Thyroid gland (tissue), 4 donors: ENCODE results near the gene MYO15A. TPM values are rescaled to one million over a fixed set of nuclear protein-coding genes. Genes with fewer than 3 reads are reported as not detected.

Experiments used
- DNase-seq, 2 donors: peaks; one replicate each; pipeline ENCODE4 v3.0.0-alpha.2; 2019
- H3K27ac ChIP-seq, 3 donors: fragments of 200-600 bp; sonication (generic); 1 replicate in 2 of 3; 2 replicates in 1 of 3; pipeline ENCODE4 v1.5.1; 2016 to 2019; ENCODE audit warnings: mild to moderate bottlenecking in 1 of 3, moderate library complexity in 1 of 3
- H3K27me3 ChIP-seq: fragments of 200-600 bp; sonication (generic); one replicate; pipeline ENCODE4 v1.5.1; 2019
- H3K36me3 ChIP-seq, 2 donors: fragments of 200-600 bp; sonication (generic); one replicate each; pipeline ENCODE4 v1.5.1; 2016 to 2019
- H3K4me1 ChIP-seq, 2 donors: fragments of 200-600 bp; sonication (generic); one replicate each; pipeline ENCODE4 v1.5.1; 2017 to 2019
- H3K4me3 ChIP-seq, 3 donors: fragments of 200-600 bp; sonication (generic); replicated peaks in 1 of 3; 1 replicate in 2 of 3; 2 replicates in 1 of 3; pipeline ENCODE4 v1.5.1; 2016; ENCODE audit warnings: mild to moderate bottlenecking in 1 of 3
- H3K9me3 ChIP-seq: fragments of 200-600 bp; sonication (generic); one replicate; pipeline ENCODE4 v1.5.1; 2017
- POLR2A ChIP-seq, 2 donors: fragments of 450-650 bp; IDR thresholded peaks; one replicate each; pipeline ENCODE4 v1.6.1; 2017; ENCODE audit warnings: antibody characterized with exemption in 2 of 2, mild to moderate bottlenecking in 2 of 2, moderate library complexity in 1 of 2
- WGBS, 2 donors: methylation state at CpG; one replicate each; pipeline ENCODE4 v1.1.5; 2017; 5-methylcytosine and 5-hydroxymethylcytosine counted together
- intact Hi-C: fragments of 100-400 bp; cut with DNase I; formaldehyde crosslinking; loops from one replicate; pipeline ENCODE4 v1.15.1; 2023
- total RNA-seq, 4 donors: library from RNA; depleted of rRNA; stranded (reverse); fragments of >200 nt; gene quantifications; one replicate each; pipeline ENCODE4 v1.2.3, GENCODE V29; 2016
- TF ChIP-seq, protein P1 (sequence below), 6 experiments: fragments of 200-600 bp in 3 of 6; fragments of 450-650 bp in 3 of 6; sonication (generic) in 3 of 6; IDR thresholded peaks; one replicate each; pipeline ENCODE4 v1.5.1; 2016 to 2019; ENCODE audit warnings: antibody characterized with exemption in 6 of 6, mild to moderate bottlenecking in 2 of 6, inconsistent platforms in 1 of 6, moderate library complexity in 1 of 6

The MYO15A gene
- total RNA-seq, 4 donors from 2014 or later: 1.3 to 3.6 (median 1.7) TPM

DNA sequence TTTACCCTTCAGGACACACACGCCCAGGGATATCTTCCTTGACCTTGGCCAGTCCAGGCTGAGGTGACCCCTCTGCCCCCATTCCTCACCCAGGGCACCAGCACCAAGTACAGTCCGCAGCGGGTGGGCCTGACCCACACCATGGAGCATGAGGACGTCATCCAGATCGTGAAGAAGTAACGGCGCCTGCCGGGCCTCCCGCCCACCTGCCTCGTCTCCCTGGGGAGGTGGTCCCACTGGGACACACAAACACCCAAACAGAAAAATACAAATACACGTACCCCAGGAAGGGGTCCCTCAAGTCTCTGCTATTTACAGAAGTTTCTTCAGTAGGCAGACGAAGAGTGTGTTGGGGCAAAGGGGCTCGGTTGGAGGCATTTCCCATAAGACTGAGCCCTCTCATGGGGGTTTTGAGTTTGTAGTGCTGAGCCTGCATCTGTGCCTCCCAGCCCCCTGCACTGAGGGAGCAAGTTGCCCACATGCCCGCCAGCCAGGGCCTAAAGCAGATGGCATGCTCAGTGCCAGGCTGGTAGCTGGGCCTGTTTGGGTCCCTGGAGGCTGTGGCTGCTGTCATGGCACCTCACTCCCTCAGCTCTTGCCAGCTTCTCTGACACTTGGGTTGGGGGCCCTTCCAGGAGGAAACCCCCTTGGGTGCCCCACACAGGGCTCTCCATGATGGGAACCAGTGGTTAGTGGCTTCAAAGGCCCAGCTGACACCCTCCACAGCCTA is 1.3 kb upstream of the MYO15A start:
- no peak overlapping the region for H3K27ac ChIP-seq
- no peak overlapping the region for H3K4me3 ChIP-seq
- no peak for TF ChIP-seq POLR2A (IDR thresholded peaks at IDR 0.05)
- TF ChIP-seq, protein P1, sequence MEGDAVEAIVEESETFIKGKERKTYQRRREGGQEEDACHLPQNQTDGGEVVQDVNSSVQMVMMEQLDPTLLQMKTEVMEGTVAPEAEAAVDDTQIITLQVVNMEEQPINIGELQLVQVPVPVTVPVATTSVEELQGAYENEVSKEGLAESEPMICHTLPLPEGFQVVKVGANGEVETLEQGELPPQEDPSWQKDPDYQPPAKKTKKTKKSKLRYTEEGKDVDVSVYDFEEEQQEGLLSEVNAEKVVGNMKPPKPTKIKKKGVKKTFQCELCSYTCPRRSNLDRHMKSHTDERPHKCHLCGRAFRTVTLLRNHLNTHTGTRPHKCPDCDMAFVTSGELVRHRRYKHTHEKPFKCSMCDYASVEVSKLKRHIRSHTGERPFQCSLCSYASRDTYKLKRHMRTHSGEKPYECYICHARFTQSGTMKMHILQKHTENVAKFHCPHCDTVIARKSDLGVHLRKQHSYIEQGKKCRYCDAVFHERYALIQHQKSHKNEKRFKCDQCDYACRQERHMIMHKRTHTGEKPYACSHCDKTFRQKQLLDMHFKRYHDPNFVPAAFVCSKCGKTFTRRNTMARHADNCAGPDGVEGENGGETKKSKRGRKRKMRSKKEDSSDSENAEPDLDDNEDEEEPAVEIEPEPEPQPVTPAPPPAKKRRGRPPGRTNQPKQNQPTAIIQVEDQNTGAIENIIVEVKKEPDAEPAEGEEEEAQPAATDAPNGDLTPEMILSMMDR (IDR thresholded peaks at IDR 0.05): no peak
- H3K4me1 ChIP-seq: no peaks in the 10 kb centered on the region
- WGBS, 2 donors: 89 to 95% methylated on average over 14 of the region's 14 CpGs
- H3K27me3 ChIP-seq: no peaks in the 10 kb centered on the region
- H3K9me3 ChIP-seq: no peaks in the 10 kb centered on the region
- no peak for DNase-seq
- H3K36me3 ChIP-seq: peaks cover 0 to 5% of the 10 kb centered on the region in 2 donors
- intact Hi-C loops: no loop called here

DNA sequence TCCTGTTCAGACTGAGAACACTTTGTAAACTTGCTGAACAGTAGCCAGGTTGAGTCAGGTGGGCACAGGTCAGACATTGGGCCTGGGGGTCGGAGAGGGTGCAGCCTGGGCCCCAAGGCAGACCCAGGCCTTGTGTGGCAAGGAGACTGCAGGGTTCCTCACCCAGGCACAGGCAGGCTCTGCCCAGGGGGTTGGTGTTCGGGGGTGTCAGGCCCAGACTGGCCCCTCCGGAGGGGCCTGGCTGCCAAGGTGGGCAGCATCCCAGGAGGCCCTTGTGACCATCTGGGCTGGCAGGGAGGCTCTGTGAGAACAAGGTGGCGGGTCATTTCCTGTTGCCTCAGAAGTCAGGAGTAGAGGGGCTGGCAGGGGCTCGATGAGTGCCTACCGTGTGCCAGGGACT is 585 bp upstream of the MYO15A start:
- intact Hi-C loops: no loop called here
- TF ChIP-seq, protein P1 (IDR thresholded peaks at IDR 0.05): no peak
- no peak for TF ChIP-seq POLR2A (IDR thresholded peaks at IDR 0.05)
- Histone ChIP-seq H3K9me3 (no peaks in the 10 kb centered on the region), H3K4me1 (no peaks in the 10 kb centered on the region), H3K27me3 (no peaks in the 10 kb centered on the region), H3K36me3 (peaks cover 0 to 5% of the 10 kb centered on the region in 2 donors), H3K27ac (no peak overlapping the region), H3K4me3 (no peak overlapping the region)
- DNase-seq: no peak
- 76 to 93% methylated on average over 4 to 5 of the region's 6 CpGs for whole genome bisulfite sequencing, 2 donors

DNA sequence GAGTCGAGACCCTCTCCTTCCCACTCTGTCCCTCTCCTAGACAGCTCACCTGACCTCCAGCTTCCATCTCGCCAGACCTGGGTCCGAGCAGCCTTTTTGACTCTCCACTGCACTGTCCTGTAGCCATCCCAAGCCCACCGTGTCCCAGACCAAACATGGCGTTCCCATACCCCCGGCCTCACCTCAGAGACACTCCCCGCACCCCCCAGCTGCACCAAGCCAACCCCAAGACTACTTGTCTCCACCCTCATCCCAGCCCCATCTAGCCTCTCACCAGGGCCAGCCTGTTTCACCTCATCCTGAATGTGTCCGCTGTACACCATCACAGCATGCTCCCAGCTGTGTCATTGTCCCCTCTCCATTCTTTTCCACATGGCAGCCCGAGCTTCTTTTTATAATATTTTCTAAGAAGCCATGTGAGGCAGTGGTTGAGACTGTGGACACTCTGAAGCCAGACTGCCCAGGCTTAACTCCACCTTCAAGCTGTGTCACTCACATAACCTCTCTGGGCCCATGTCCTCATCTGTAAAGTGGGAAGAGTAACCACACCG is 1.5 kb downstream of the MYO15A start:
- H3K36me3 ChIP-seq: peaks cover 0 to 5% of the 10 kb centered on the region in 2 donors
- no peak for DNase-seq
- H3K4me3 ChIP-seq: no peak overlapping the region
- no peak overlapping the region for H3K27ac ChIP-seq
- intact Hi-C loops: no loop called here
- H3K27me3 ChIP-seq: no peaks in the 10 kb centered on the region
- no peak for TF ChIP-seq POLR2A (IDR thresholded peaks at IDR 0.05)
- TF ChIP-seq, protein P1 (IDR thresholded peaks at IDR 0.05): no peak
- no peaks in the 10 kb centered on the region for H3K9me3 ChIP-seq
- 75% methylated on average over 10 of the region's 10 CpGs for WGBS, 2 donors
- H3K4me1 ChIP-seq: no peaks in the 10 kb centered on the region

DNA sequence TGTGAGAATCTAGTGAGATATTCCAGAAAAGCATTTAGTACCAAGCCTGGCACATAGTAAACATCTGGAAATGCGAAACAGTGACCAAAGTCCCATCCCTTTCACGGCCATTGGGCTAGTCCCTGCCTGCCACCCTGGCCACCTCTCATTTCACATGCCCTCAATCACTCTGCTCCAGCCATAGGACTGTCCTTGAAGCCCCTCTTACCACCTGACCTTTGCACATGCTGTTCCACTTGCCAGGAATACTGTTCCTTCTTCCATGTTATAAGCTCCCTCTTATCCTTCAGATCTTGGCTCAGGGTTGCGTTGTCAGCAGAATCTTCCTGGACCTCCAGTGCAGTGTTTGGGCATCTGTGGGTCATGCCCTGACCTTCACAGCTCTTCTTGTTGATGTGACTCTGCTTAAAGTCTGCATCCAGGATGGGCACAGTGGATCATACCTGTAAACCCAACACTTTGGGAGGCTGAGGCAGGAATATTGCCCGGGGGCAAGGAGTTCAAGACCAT is 2.1 kb downstream of the MYO15A start:
- 91 to 93% methylated on average over 2 to 3 of the region's 4 CpGs for WGBS, 2 donors
- H3K27ac ChIP-seq: no peak overlapping the region
- no peak for DNase-seq
- no peaks in the 10 kb centered on the region for H3K4me1 ChIP-seq
- H3K9me3 ChIP-seq: no peaks in the 10 kb centered on the region
- H3K36me3 ChIP-seq: peaks cover 0 to 5% of the 10 kb centered on the region in 2 donors
- H3K4me3 ChIP-seq: no peak overlapping the region
- no peaks in the 10 kb centered on the region for H3K27me3 ChIP-seq
- TF ChIP-seq POLR2A (IDR thresholded peaks at IDR 0.05): no peak
- TF ChIP-seq, protein P1 (IDR thresholded peaks at IDR 0.05): no peak
- intact Hi-C loops: no loop called here

DNA sequence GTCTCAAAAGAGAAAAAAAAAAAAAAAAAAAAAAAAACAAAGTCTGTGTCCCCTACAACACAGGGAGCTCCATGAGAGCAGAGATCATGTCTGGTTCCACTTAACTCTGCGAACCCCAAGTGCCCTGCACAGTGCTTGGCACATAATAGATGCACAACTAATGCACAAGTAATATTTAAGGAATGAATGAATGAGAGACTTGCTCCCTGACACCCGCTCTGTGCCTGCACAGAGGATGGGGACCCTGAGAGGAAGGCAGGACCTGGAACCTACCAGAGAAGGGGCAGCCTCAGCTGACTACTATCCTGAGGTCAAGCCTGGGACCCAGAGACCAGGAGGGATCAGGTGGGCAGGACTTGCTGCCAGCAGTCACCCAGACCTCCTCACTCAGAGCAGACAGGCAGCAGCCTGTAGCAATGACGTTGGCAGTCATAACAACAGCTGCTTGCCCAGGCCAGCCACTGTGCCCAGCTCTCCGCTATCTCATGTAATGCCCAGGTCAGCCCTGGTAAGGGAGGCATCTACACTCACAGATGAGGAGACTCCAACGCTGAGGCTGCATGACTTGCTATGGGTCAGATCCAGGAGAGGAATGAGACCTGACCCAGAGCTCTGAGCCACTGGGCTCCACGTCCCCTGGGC is 2.9 kb downstream of the MYO15A start:
- intact Hi-C loops: no loop called here
- no peak for DNase-seq
- 68 to 69% methylated on average over 4 to 5 of the region's 6 CpGs for WGBS, 2 donors

More for the DNA sequence above, 2.9 kb downstream of the MYO15A start:
- no peak for TF ChIP-seq POLR2A (IDR thresholded peaks at IDR 0.05)
- TF ChIP-seq, protein P1 (IDR thresholded peaks at IDR 0.05): no peak
- peaks cover 0 to 5% of the 10 kb centered on the region in 2 donors for H3K36me3 ChIP-seq
- H3K9me3 ChIP-seq: no peaks in the 10 kb centered on the region
- H3K27me3 ChIP-seq: no peaks in the 10 kb centered on the region
- H3K4me3 ChIP-seq: no peak overlapping the region
- no peak overlapping the region for H3K27ac ChIP-seq
- H3K4me1 ChIP-seq: no peaks in the 10 kb centered on the region
